ENCODE measurements around the gene SPECC1L.
A peak's percentile ranks its signal among the peaks of the same experiment; 100 is the strongest.

Gene SPECC1L

DNA sequence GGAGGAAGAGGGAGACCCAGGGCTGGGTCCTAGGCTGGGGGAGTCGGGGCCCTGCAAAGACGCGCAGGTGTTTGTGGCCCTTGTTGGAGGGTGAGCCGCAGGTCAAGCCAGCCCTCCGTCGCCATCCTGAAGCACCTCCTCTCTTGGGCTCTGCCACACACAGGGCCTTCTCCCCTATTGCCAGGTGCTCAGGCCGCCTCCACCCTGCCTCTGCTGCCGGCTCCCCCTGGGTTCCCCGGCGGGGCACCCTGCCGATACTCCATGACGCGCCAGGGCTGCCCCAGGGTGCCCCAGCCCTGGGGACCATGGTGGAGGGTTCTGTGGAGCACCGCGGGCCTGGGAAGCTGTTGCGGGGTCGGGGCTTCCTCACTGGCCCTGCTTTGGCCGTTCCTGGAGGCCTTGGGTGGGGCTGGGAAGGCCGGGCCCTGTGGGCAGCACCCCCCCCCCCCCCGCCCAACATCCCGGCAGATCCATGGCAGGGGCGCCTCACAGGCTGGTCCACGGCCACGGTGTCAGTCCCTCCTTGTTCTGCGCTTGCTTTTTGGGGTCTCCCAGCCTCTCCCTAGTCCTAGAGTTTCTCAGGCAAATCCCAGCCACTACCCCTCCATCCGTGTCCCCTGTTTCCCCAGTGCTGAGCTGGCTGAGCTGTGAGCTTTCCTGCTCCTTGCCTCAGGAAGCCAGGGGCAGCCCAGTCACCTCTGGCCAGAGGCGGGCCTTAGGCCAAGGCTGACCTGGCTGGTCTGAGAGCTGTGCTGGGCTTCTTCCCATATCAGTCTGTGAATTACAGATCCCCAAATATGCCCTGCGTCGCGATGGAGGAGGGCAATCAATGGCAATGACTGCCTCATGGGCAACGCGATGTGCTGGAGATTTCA lies 154.5 kb downstream of the SPECC1L start:
- no peaks in the 10 kb centered on the region for H3K9me3 ChIP-seq (ENCODE audit: insufficient read depth, low read depth, low read length)
- H3K27me3 ChIP-seq (ENCODE audit: insufficient read depth, low read length) = peaks cover 26% of the 10 kb centered on the region
- no peaks in the 10 kb centered on the region for H3K36me3 ChIP-seq (ENCODE audit: insufficient read depth, low read length)
- no peak overlapping the region for H3K27ac ChIP-seq (ENCODE audit: low read depth, low read length)
- H3K9ac ChIP-seq (ENCODE audit: low read depth, low read length) = no peak overlapping the region
- H3K4me1 ChIP-seq (ENCODE audit: insufficient read depth, low read length) = peaks cover 6% of the 10 kb centered on the region; the same call in 1 of the 2 replicates
- H3K4me3 ChIP-seq (ENCODE audit: low read length) = peak overlapping the region; percentile 54
- WGBS = 88% methylated on average over 32 of the region's 32 CpGs

DNA sequence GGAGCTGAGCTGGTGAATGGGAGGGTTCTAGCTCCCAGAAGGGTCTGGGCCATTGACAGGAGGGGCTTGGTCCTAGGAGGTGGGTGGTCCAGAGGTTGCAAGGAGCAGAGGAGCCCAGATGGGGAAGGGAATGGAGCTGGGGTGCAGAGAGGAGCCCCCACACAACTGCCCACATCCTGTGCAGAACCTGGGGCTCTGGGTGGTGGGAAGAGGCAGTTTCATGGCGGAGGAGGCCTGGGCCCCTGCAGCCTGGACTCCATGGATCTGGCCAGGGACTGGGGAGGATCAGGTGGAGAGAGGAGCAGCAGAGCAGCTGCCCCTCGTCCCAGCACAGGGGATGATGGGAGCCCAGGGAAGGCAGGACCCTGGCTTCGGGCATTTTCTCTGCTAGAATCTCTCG lies 155.8 kb downstream of the SPECC1L start:
- Histone ChIP-seq H3K27ac (ENCODE audit: low read depth, low read length) (no peak overlapping the region), H3K27me3 (ENCODE audit: insufficient read depth, low read length) (peaks cover 26% of the 10 kb centered on the region), H3K9me3 (ENCODE audit: insufficient read depth, low read depth, low read length) (no peaks in the 10 kb centered on the region), H3K4me1 (ENCODE audit: insufficient read depth, low read length) (peaks cover 6% of the 10 kb centered on the region; the same call in 1 of the 2 replicates), H3K36me3 (ENCODE audit: insufficient read depth, low read length) (no peaks in the 10 kb centered on the region), H3K9ac (ENCODE audit: low read depth, low read length) (no peak overlapping the region), H3K4me3 (ENCODE audit: low read length) (no peak overlapping the region)
- 90% methylated on average over 4 of the region's 4 CpGs for WGBS

DNA sequence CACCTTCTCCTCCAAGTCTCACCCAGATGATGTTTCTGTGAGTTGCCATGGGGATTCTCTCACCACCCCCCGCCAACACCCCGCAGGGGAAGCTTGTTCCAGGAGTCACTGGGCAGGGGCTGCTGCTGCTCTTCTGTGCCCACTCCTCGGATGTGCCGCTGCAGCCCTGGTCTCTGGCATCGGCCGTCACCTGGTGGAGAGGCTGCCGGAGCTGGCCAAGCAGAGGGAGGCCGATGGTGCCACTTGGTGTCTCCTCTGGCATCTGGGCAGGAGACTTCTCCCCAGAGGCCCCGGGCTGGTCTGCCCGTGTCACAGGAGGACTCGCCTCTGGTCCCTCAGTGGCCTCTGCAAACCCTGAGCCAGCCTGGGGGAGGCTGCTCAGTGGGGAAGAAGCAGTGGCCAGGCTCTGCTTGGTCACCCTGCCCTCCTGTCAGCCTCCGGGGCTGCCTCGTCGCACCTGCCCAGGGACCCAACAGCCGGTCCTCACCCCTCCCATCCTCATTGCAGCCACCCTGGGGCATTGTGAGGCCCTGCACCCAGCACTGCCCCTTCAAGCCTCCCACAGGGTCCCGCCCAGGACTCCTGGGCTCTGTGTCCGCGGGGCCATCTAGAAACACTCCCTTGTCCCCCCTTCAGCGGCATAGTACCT lies 156.3 kb downstream of the SPECC1L start:
- Histone ChIP-seq H3K4me1 (ENCODE audit: insufficient read depth, low read length) (peaks cover 6% of the 10 kb centered on the region; the same call in 1 of the 2 replicates), H3K27me3 (ENCODE audit: insufficient read depth, low read length) (peaks cover 26% of the 10 kb centered on the region), H3K4me3 (ENCODE audit: low read length) (no peak overlapping the region), H3K9ac (ENCODE audit: low read depth, low read length) (no peak overlapping the region), H3K27ac (ENCODE audit: low read depth, low read length) (no peak overlapping the region), H3K36me3 (ENCODE audit: insufficient read depth, low read length) (no peaks in the 10 kb centered on the region), H3K9me3 (ENCODE audit: insufficient read depth, low read depth, low read length) (no peaks in the 10 kb centered on the region)
- 94% methylated on average over 19 of the region's 19 CpGs for WGBS

DNA sequence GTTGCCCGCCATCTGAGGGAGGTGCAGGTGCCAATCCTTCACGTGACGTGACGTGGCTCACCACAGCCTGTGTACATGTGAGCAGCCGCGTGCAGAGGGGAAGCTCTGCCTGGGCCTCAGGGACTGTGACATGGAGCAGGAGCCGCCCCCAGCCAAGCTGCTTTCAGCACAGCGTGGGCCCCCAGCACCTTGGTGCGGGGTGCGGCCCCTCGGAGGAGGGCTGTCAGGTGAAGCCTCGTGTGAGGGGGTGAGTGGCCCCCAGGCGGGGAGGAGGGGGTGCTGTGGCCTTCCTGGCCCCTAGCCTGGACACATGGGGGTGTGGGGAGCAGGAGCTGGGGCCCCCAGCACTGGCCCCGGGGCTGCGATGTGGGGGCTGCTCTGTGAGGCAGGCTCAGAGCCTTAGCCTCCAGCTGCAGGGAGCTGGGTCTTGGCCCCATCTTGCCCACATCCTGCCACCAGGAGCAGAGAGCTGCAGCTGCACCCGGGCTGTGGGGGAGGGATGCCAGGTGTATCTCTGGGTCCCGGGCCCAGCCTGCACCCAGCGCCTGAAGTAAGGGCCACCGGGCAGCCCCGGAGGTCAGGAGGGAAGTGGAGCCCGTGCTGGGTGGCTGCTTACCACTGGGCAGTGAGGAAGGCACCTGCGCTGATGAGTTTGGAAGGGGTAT lies 157.0 kb downstream of the SPECC1L start, which contains the start of gene ADORA2A:
ADORA2A (plus strand) TSS at position 100 of the 665 bp plus-strand sequence. CDS start 5,806 bp downstream, outside the sequence.
- Histone ChIP-seq H3K9me3 (ENCODE audit: insufficient read depth, low read depth, low read length) (no peaks in the 10 kb centered on the region), H3K9ac (ENCODE audit: low read depth, low read length) (no peak within 1 kb of the TSS), H3K27ac (ENCODE audit: low read depth, low read length) (no peak within 1 kb of the TSS), H3K4me1 (ENCODE audit: insufficient read depth, low read length) (peaks cover 6% of the 10 kb centered on the region; the same call in 1 of the 2 replicates), H3K27me3 (ENCODE audit: insufficient read depth, low read length) (peaks cover 26% of the 10 kb centered on the region), H3K4me3 (ENCODE audit: low read length) (no peak within 1 kb of the TSS), H3K36me3 (ENCODE audit: insufficient read depth, low read length) (no peaks in the 10 kb centered on the region)
- WGBS = 92% methylated on average over 22 of the region's 22 CpGs

DNA sequence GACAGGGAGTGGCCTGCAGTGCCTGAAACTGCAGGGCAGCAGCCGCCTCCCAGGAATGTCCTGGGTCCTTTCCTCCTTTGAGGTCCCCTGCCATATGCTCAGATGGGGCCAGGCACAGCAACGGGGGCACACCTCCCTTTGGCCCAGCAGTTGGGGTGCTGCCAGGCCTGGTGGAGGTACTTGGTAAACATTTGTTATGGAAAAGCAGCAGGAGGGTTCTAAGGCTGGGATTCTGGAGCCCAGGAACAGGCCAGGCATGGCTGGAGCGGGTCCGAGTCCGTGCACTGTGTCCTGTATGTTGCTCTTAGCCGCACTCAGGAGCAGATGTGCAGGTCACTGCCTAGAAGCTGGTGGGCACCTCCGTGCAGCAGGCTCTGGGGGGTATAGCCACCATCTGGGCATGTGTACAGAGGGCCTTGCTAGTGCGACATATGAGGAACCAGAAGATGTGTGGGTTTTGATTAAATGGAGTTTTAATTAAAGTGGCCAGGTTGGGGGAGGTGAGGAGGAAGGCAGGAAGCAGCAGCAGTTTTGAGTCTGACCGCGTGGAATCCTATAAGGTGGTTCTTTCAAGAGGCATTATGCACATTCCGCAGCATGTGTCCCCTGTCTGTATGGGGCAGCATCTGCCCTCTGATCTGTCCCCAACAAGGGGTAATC lies 158.2 kb downstream of the SPECC1L start:
- 78% methylated on average over 11 of the region's 11 CpGs for WGBS
- H3K9me3 ChIP-seq (ENCODE audit: insufficient read depth, low read depth, low read length) = no peaks in the 10 kb centered on the region
- H3K4me1 ChIP-seq (ENCODE audit: insufficient read depth, low read length) = peaks cover 6% of the 10 kb centered on the region; the same call in 1 of the 2 replicates
- H3K36me3 ChIP-seq (ENCODE audit: insufficient read depth, low read length) = no peaks in the 10 kb centered on the region
- no peak overlapping the region for H3K4me3 ChIP-seq (ENCODE audit: low read length)
- no peak overlapping the region for H3K9ac ChIP-seq (ENCODE audit: low read depth, low read length)
- peaks cover 26% of the 10 kb centered on the region for H3K27me3 ChIP-seq (ENCODE audit: insufficient read depth, low read length)
- H3K27ac ChIP-seq (ENCODE audit: low read depth, low read length) = no peak overlapping the region

DNA sequence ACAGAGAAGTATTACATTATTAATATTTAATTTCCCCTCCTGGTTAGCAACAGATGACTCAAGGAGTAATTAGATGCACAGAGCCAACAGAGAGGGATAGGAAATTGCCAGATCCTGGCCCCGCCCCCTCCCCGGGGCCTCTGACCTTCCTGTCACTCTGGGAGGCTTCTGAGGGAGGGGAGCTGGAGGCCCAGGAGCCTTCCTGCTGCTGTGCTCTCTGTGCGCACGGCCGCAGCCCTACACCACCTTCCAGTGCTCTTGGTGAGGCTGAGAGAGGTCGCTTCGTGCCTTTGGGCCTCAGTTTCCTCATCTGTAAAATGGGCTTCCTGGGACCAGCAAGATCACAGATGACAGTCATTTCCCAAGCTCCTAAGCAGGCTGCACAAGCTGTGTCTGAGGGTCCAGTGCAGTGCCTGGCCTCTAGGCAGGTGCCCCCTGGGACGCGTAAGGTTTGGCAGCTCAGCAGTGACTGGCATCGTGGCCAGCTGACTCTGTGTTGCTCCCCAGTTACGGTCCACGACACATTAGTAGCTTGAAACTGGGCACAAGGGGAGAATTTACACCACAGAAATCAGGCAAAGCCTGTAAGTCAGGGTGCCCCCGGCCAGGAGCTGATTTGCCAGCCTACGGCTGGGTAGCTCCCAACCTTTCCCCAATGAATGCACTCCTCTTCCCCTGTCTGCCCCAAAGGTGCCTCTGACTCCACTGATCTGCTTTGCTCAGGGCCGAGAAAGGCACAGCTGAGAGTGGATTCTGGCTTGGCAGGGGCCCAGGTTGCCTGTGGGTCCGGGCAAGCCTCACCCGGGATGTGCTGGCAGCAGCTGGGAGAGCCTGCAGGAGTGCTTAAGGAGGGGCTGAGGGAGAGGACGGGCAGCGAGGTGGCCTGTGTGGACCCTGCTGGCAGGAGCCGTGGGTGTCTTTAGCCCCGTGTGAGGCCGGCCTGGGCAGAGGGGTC lies 159.1 kb downstream of the SPECC1L start:
- H3K9ac ChIP-seq (ENCODE audit: low read depth, low read length) = no peak overlapping the region
- H3K36me3 ChIP-seq (ENCODE audit: insufficient read depth, low read length) = no peaks in the 10 kb centered on the region
- H3K27me3 ChIP-seq (ENCODE audit: insufficient read depth, low read length) = peaks cover 18% of the 10 kb centered on the region
- 84% methylated on average over 22 of the region's 22 CpGs for whole genome bisulfite sequencing
- H3K27ac ChIP-seq (ENCODE audit: low read depth, low read length) = no peak overlapping the region
- H3K9me3 ChIP-seq (ENCODE audit: insufficient read depth, low read depth, low read length) = no peaks in the 10 kb centered on the region
- H3K4me1 ChIP-seq (ENCODE audit: insufficient read depth, low read length) = peaks cover 6% of the 10 kb centered on the region; the same call in 1 of the 2 replicates
- H3K4me3 ChIP-seq (ENCODE audit: low read length) = no peak overlapping the region

DNA sequence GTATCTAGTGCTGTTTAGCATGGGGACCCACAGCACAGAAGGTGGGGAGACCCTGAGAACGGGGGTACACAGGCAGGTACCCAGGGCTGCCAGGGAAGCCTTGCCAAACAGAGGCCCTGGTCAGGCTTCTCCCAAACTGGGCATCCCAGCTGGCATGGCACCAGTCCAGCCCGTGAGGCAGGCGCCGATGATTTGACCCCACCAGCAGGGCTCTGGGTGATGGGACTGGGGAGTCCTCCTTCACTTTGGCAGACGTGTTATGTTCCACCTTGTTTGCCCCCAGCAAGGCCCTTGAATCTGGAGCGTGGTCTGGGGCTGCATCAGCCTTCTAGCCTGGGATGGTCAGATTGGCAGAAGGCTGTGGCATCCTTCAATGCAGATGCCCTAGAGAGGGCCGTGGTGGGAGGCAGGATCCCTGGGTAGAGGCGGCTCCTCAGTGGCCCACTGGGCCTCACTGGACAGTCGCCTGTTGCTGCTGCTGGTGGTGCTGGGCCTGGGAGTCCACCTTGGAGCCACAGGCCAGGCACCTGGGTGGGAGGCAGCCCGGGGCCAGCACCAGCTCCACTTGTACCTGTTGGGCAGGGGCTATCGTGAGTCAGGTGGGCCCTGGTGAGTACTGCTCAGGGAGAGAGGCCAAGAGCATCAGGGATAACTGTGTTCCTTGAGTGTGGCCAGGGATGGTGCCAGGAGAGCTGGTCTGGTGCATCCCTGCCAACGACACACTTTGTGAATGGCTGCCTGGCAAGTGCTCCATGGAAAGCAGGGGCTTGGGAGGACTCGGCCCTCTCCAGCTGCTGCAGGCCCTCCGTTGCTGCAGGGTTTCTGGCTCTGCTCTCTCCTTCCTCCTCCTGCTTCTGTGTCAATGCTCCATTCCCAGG lies 160.0 kb downstream of the SPECC1L start:
- H3K27ac ChIP-seq (ENCODE audit: low read depth, low read length) = no peak overlapping the region
- H3K36me3 ChIP-seq (ENCODE audit: insufficient read depth, low read length) = no peaks in the 10 kb centered on the region
- WGBS = 91% methylated on average over 14 of the region's 14 CpGs
- peaks cover 8% of the 10 kb centered on the region for H3K27me3 ChIP-seq (ENCODE audit: insufficient read depth, low read length)
- no peaks in the 10 kb centered on the region for H3K9me3 ChIP-seq (ENCODE audit: insufficient read depth, low read depth, low read length)
- peaks cover 6% of the 10 kb centered on the region; the same call in 1 of the 2 replicates for H3K4me1 ChIP-seq (ENCODE audit: insufficient read depth, low read length)
- no peak overlapping the region for H3K4me3 ChIP-seq (ENCODE audit: low read length)
- no peak overlapping the region for H3K9ac ChIP-seq (ENCODE audit: low read depth, low read length)

DNA sequence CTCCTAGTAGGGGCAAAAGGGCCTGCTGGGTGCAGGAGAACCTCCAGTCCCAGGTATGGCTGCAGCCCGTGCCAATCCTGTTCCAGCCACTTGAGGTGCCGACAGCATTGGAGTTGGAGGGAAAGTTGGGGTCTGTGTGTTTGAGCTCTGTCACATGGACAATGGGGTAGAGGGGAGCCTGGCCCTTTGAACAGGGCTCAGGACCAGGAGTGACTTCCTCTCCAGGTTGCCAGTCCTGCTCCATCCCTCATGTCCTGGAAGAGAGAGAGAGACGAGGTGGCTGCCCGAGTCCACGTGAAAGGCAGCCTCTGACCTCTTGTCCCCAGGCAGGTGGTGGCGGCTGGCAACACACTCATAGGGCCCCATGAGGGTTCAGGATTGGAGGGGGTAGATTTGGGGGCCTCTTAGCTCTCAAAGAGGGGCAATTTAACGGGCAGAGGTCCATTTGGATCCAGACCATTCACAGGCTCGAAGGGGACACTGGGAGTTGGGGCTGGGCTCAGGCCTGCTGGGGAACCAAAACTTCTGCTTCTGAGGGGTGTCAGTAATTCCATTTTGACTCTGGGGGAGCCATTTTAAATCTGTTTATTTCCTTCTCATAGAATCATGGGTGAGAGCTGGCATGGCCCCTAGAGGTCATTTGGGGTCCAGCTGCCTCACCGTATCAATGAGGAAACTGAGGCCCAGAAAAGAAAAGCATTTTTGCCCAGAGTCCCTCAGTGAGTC lies 160.8 kb downstream of the SPECC1L start:
- Histone ChIP-seq H3K36me3 (ENCODE audit: insufficient read depth, low read length) (no peaks in the 10 kb centered on the region), H3K27ac (ENCODE audit: low read depth, low read length) (no peak overlapping the region), H3K9me3 (ENCODE audit: insufficient read depth, low read depth, low read length) (no peaks in the 10 kb centered on the region), H3K4me3 (ENCODE audit: low read length) (no peak overlapping the region), H3K4me1 (ENCODE audit: insufficient read depth, low read length) (peaks cover 6% of the 10 kb centered on the region; the same call in 1 of the 2 replicates), H3K27me3 (ENCODE audit: insufficient read depth, low read length) (0 out of 2 replicates have a peak, but pooled peaks cover under 1% of the 10 kb centered on the region), H3K9ac (ENCODE audit: low read depth, low read length) (peak overlapping the region; percentile 15; the same call in 1 of the 2 replicates)
- WGBS = 86% methylated on average over 9 of the region's 9 CpGs
